GM10266 (cell line): ENCODE measurements around the gene DPH1.
A peak's percentile ranks its signal among the peaks of the same experiment; 100 is the strongest.
"Not testable (repeated sequence)": the region's sequence is repeated elsewhere in the genome, so short reads cannot be mapped to it uniquely, and the experiment has no call there.

ENCODE experiments used
- DNase-seq: peaks from one replicate; pipeline ENCODE4 v3.0.0; 2012; ENCODE audit errors: extremely low spot score
- TF ChIP-seq, protein P1 (sequence below): IDR thresholded peaks from 2 replicates; pipeline ENCODE4 v1.5.1; 2012; ENCODE audit warnings: mild to moderate bottlenecking, low read depth; ENCODE audit not compliant: control insufficient read depth, insufficient read depth; ENCODE audit errors: missing control alignments

Gene DPH1

DNA sequence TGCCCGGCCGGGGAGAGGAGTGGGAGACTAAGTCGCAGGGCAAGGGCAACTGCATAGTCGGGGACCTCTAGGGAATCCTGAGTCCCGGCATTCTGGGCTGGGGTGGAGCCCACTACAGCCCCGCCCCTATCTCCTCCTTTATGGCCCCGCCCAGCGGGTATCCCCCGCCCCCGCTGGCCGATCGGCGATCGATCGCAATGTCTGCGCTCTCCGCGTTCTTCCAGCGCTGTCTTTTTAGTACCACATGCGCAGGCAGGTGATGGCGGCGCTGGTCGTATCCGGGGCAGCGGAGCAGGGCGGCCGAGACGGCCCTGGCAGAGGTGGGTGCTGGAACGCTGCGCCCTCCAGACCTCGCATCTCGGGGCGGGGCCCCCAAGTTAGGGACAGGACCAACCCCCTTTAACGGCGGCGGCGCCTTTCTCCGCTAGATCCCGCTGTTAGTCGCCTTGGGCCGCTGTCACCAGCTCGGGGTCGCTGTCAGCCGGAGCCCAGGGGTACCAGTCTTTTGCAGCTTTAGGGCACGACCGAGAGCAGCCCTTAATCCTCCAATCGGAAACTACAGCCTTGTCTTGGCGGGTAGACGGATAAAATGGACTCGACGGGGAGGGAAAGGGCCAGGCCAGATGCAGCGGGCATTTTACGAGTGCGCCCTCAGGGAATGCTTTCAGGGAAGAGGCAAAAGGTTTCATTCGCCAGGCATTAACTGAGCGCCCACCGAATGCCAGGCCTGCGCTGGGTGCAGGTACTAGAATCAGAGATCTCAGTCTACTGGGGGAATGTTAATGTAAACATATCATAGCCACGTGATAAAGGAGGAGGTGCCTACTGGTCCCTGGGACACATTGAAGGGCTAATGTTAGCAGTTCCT is at the start of gene DPH1:
Gene DPH1, plus strand, starts transcription at position 243 of the 868 bp plus-strand sequence. Its CDS starts 17 bp downstream, at position 260.
- TF ChIP-seq, protein P1, sequence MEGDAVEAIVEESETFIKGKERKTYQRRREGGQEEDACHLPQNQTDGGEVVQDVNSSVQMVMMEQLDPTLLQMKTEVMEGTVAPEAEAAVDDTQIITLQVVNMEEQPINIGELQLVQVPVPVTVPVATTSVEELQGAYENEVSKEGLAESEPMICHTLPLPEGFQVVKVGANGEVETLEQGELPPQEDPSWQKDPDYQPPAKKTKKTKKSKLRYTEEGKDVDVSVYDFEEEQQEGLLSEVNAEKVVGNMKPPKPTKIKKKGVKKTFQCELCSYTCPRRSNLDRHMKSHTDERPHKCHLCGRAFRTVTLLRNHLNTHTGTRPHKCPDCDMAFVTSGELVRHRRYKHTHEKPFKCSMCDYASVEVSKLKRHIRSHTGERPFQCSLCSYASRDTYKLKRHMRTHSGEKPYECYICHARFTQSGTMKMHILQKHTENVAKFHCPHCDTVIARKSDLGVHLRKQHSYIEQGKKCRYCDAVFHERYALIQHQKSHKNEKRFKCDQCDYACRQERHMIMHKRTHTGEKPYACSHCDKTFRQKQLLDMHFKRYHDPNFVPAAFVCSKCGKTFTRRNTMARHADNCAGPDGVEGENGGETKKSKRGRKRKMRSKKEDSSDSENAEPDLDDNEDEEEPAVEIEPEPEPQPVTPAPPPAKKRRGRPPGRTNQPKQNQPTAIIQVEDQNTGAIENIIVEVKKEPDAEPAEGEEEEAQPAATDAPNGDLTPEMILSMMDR, result no peak
- DNase-seq, result peak; percentile 93

DNA sequence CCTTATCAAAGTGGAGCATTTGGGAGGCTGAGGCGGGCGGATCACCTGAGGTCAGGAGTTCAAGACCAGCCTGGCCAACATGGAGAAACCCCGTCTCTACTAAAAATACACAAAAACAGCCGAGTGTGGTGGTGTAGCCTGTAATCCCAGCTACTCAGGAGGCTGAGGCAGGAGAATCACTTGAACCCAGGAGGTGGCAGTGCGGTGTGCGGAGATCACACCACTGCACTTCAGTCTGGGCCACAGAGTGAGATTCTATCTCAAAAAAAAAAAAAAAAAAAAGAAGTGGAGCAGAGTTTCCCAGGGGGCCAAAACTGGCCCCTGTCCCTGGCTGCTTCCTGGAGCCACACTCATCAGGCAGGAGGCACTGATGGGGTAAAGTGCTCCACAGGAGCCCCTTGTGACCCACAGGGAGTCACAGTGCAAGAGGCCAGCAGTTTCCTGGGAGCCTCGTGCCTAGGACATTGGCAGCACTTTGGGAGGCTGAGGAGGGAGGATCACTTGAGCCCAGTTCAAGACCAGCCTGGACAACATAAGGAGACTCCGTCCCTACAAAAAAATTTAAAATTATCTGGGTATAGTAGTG is 49.2 kb upstream of the DPH1 start:
- DNase-seq, result no peak
- TF ChIP-seq, protein P1, result no peak

DNA sequence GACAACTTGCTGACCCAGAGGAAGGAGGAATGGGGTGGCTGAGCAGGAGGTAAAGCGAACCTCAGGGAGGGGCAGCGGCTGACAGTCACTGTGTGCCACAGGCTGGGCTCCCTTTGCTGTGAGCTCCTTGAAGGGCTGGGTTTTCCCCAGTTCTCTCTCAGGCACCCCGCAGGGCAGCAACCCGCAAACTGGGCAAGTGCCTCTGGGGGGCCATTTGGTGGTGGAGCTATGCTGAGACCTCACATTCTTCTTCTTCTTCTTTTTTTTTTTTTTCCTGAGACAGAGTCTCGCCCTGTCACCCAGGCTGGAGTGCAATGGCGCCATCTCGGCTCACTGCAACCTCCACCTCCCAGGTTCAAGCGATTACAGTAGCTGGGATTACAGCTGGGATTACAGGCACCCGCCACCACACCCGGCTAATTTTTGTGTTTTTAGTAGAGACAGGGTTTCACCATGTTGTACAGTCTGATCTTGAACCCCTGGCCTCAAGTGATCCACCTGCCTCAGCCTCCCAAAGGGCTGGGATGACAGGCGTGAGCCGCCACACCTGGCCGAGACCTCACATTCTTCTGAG is 47.1 kb upstream of the DPH1 start:
- not testable (repeated sequence) for DNase-seq

DNA sequence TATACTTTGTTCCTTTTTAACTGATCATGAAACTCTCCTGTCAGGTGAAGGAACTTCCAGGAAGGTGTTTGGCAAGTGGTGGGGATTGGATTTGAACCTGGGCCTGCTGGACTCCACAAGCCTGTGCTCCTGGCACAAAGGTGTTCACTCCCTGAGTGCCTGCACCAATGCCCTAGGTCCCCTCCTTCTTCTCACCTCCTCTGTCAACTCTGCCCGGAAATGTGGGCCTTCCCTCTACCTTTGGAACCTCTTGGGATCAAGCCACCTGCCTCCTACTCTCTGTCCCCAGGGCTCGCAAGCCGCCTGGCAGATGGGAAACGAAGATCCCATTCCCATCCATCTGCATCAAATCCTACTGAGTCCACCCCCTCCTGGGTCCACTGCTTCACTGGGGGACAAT is 44.9 kb upstream of the DPH1 start:
- no peak for DNase-seq
- TF ChIP-seq, protein P1, result no peak

DNA sequence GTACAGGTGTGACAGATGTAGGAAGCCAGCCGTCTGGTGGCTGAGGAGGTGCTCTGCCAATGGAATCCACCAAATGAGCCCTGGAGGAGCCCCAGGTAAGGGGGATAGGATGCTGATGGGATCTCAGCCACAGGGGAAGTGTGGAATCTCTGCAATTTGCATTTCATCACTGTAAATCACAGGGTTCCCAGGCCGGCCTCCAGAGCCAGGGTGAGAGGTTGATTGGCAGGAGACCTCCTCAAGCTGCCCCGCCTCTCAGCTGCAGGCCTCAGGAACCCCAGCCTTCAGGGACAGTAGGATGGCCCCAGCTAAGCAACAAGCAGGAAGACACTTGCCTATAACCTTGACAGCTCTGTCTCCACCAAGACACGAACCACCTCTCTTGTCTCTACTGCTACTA is 44.3 kb upstream of the DPH1 start:
- no peak for DNase-seq

DNA sequence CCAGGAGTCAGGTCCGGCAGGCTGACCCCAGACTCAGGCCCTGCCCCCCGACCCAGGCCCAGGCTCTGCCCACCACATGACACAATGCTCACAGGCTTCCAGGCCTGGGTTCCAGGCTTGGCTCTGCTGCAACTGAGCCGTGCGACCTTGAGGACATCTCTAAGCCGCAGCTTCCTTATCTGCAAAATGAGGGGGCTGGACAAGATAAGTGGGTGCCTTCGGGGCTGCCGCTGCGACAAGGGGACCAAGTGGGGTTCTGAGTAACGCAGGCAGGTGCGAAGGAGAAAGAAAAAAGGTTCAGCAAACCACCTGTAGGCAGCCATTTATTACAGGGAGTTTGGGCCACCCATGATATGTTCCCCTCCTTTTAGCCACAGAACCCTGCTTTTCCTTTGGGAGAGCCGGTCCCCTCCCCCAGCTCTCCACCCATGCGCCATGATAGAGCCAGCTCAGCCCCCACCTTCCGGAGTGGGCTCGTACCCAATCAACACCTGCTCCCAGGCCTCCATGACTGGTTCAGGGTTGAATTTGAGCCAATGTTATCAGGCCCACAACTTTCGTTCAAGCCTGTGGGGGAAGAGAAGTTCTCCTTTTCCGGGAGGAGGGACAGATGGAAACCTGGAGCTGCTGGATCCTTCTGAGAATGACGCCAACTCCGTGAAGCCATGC is 43.0 kb upstream of the DPH1 start:
- no peak for DNase-seq
- TF ChIP-seq, protein P1, result no peak

More for the DNA sequence above, 44.3 kb upstream of the DPH1 start:
- TF ChIP-seq, protein P1, result no peak

DNA sequence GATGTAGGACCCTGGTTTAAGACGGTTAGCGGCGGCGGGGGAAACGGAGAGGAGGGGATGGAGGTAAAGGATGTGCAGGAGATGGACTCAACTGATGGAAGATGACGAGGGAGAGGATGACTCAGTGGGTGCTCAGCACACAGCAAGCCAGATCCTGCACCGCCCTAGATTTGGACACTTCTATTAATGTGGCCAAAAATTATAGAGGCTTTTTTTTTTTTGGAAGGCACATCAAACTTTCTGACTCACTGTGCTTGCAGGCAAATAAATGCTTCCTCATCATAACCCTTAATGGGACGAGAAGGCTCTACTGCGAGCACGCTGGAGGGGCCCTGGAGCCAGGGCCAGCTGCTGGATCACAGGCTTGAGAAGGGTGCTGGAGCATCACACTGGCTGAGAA is 40.8 kb upstream of the DPH1 start:
- TF ChIP-seq, protein P1, result no peak
- no peak for DNase-seq
